ENCODE measurements around the gene HSCB. TPM values are rescaled to one million over a fixed set of nuclear protein-coding genes. Genes with fewer than 3 reads are reported as not detected.

HSCB gene
- total and polyA plus RNA-seq, 2 donors from 2014 or later = 13.2 to 32.1 TPM

DNA sequence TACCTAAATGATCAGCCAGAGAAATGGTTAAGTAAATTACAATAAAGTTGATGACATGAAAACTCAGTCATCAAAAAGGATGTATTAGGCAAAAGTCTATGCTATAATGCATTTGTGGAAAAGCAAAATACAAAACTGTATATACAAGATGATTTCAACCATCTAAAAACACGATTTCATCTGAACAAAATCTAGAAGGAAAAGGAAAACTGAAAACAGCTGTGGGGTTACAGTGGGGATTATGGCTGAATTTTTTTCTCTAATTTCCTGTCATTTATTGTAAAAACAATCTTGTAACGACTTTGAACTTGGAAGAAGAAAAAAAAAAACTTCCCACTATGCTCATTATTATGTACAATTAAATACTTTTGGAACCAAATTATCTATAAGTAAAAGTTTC is 30.5 kb upstream of the HSCB start:
- Histone ChIP-seq H3K27ac (ENCODE audit: low read depth in 2 of 2, low read length in 2 of 2) (peak overlapping the region in 1 of 2 donors; percentile 67), H3K36me3 (ENCODE audit: control insufficient read depth in 2 of 3, insufficient read depth in 3 of 3, low read length in 3 of 3) (no peaks in the 10 kb centered on the region), H3K9ac (ENCODE audit: low read length in 3 of 3) (no peak overlapping the region), H3K27me3 (ENCODE audit: control insufficient read depth, insufficient read depth, low read length) (no peaks in the 10 kb centered on the region), H3K4me3 (ENCODE audit: low read length in 3 of 3) (no peak overlapping the region), H3K4me1 (ENCODE audit: control insufficient read depth in 2 of 3, insufficient read depth in 2 of 3, low read depth in 1 of 3, low read length in 3 of 3) (no peaks in the 10 kb centered on the region), H3K9me3 (ENCODE audit: control insufficient read depth in 2 of 3, insufficient read depth in 1 of 3, low read length in 3 of 3) (no peaks in the 10 kb centered on the region)
- TF ChIP-seq, protein P1, sequence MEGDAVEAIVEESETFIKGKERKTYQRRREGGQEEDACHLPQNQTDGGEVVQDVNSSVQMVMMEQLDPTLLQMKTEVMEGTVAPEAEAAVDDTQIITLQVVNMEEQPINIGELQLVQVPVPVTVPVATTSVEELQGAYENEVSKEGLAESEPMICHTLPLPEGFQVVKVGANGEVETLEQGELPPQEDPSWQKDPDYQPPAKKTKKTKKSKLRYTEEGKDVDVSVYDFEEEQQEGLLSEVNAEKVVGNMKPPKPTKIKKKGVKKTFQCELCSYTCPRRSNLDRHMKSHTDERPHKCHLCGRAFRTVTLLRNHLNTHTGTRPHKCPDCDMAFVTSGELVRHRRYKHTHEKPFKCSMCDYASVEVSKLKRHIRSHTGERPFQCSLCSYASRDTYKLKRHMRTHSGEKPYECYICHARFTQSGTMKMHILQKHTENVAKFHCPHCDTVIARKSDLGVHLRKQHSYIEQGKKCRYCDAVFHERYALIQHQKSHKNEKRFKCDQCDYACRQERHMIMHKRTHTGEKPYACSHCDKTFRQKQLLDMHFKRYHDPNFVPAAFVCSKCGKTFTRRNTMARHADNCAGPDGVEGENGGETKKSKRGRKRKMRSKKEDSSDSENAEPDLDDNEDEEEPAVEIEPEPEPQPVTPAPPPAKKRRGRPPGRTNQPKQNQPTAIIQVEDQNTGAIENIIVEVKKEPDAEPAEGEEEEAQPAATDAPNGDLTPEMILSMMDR (IDR thresholded peaks at IDR 0.05; ENCODE audit: borderline replicate concordance, extremely low read depth, insufficient read depth) = no peak
- DNase-seq (peak in 1 of 5 donors; percentile 22), FAIRE-seq (no peak)
- intact Hi-C loops (cut with DNase I) = no loop called here

DNA sequence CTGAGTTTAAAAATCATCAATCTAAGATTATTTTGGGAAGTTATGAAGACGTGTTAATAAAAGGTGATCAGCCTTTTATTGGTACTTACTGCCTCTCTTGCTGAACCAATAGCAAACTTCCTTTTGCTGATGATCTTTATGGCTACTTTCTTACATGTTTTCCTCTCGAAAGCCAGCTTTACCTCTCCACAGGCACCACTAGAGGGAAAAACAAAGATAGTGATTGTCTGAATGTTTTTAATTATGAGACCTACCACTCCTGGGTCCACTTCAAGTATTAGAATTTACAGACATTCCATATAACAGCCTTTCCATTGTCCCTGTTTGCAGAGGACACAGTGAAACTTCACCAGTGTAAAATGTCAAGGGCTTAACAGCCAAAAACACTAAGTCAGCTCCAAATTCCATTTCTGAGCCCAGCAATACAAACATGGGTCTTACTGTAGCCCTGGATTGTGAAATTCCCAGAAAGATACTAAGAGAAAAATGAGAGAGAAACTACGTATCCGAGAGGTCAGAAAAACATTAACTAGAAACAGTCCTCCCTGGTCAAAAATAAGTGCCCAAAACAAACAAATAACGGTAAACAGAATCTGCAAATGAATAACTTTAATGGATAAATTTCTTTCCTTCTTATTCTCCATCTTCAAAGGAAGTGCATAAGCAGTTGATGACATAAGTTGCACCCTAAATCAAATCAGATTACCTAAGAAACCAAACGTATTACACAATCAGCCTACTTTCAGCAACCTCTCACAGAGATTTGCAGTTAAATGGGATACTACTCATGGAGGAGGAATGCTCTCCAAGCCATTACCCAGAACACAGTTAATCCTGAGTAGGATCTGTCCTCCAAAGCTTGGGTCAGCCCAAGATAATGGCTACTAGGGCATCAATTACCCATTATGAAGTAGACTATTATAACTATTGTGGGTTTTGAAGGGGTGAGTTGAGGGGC is 29.7 kb upstream of the HSCB start:
- DNase-seq (peak in 1 of 5 donors; percentile 19), FAIRE-seq (no peak)
- no peak overlapping the region for H3K9ac ChIP-seq (ENCODE audit: low read length in 3 of 3)
- H3K27ac ChIP-seq (ENCODE audit: low read depth in 2 of 2, low read length in 2 of 2) = peak overlapping the region in 1 of 2 donors; percentile 67
- no peaks in the 10 kb centered on the region for H3K27me3 ChIP-seq (ENCODE audit: control insufficient read depth, insufficient read depth, low read length)
- H3K36me3 ChIP-seq (ENCODE audit: control insufficient read depth in 2 of 3, insufficient read depth in 3 of 3, low read length in 3 of 3) = no peaks in the 10 kb centered on the region
- TF ChIP-seq, protein P1 (IDR thresholded peaks at IDR 0.05; ENCODE audit: borderline replicate concordance, extremely low read depth, insufficient read depth) = no peak
- peak overlapping the region in 2 of 3 donors; percentile 3 to 33 for H3K4me3 ChIP-seq (ENCODE audit: low read length in 3 of 3)
- intact Hi-C loops (cut with DNase I) = no loop called here
- H3K4me1 ChIP-seq (ENCODE audit: control insufficient read depth in 2 of 3, insufficient read depth in 2 of 3, low read depth in 1 of 3, low read length in 3 of 3) = no peaks in the 10 kb centered on the region
- H3K9me3 ChIP-seq (ENCODE audit: control insufficient read depth in 2 of 3, insufficient read depth in 1 of 3, low read length in 3 of 3) = no peaks in the 10 kb centered on the region

DNA sequence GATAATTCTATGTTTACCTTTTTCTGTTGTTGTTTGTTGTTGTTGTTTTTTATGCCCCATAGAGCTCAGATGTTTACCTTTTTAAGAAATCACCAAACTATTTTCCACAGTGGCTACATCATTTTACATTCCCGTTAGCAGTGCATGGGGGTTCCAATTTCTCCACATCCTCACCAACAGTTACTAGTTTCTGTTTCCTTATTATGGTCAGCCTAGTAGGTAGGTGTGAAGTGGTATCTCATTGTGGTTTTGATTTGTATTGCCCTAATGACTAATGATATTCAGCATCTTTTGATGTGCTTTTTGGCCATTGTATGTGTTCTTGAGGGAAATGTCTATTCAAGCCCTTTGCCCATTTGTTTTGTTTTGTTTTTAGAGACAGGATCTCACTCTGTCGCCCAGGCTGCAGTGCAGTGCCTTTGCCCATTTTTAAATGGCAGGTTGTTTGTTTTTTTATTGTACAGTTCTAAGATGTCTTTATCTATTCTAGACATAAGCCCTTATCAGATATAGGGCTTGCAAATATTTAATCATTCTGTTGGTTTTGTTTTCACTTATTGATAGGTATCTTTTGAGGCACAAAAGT is 27.7 kb upstream of the HSCB start:
- FAIRE-seq = no peak
- intact Hi-C loops (cut with DNase I) = no loop called here

More for the DNA sequence above, 27.7 kb upstream of the HSCB start:
- Histone ChIP-seq H3K4me3 (ENCODE audit: low read length in 3 of 3) (no peak overlapping the region), H3K27ac (ENCODE audit: low read depth in 2 of 2, low read length in 2 of 2) (no peak overlapping the region), H3K27me3 (ENCODE audit: control insufficient read depth, insufficient read depth, low read length) (no peaks in the 10 kb centered on the region), H3K4me1 (ENCODE audit: control insufficient read depth in 2 of 3, insufficient read depth in 2 of 3, low read depth in 1 of 3, low read length in 3 of 3) (no peaks in the 10 kb centered on the region), H3K9me3 (ENCODE audit: control insufficient read depth in 2 of 3, insufficient read depth in 1 of 3, low read length in 3 of 3) (no peaks in the 10 kb centered on the region), H3K36me3 (ENCODE audit: control insufficient read depth in 2 of 3, insufficient read depth in 3 of 3, low read length in 3 of 3) (no peaks in the 10 kb centered on the region), H3K9ac (ENCODE audit: low read length in 3 of 3) (no peak overlapping the region)
- TF ChIP-seq, protein P1 (IDR thresholded peaks at IDR 0.05; ENCODE audit: borderline replicate concordance, extremely low read depth, insufficient read depth) = no peak
- no peak for DNase-seq
